Vagina (tissue), 2 donors: ENCODE data around the gene GRIK2.

Experiments used
- CTCF ChIP-seq, 3 experiments: fragments of 450-650 bp in 2 of 3; fragments of 200-600 bp in 1 of 3; sonication (generic) in 1 of 3; IDR thresholded peaks; one replicate each; pipeline ENCODE4 v1.5.1; 2017 to 2019; ENCODE audit warnings: antibody characterized with exemption in 3 of 3, mild to moderate bottlenecking in 2 of 3, moderate library complexity in 2 of 3
- POLR2A ChIP-seq, 2 donors: fragments of 450-650 bp; IDR thresholded peaks; one replicate each; pipeline ENCODE4 v1.6.1; 2017; ENCODE audit warnings: antibody characterized with exemption in 2 of 2, mild to moderate bottlenecking in 2 of 2, moderate library complexity in 2 of 2

GRCh38 chr6:101883505-101883904 is 490.0 kb downstream of the GRIK2 start:
- TF ChIP-seq CTCF (IDR thresholded peaks at IDR 0.05) (no peak), POLR2A (IDR thresholded peaks at IDR 0.05) (no peak)
